ENCODE measurements around the gene NR1I2. TPM values are rescaled to one million over a fixed set of nuclear protein-coding genes. Genes with fewer than 3 reads are reported as not detected.

NR1I2 gene
- polyA plus RNA-seq, 1 donor from 2014 or later: 0.53 TPM

DNA sequence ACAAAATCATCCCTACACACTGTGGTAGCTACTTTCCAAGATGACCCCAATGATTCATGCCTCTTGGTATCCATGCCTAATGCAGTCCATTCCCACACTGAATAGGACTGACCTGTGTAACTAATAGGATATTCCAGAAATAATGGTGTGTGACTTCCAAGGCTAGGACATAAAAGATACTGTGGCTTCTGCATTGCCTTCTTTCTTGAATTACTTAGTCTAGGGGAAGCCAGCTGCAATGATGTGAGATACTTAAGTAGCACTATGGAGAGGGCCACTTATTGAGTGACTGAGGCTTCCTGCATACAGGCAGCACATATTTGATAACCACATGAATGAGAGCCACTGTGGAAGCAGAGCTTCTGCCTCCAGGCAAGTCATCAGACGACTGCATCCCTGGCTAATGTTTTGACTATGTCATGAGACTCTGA is 50.1 kb downstream of the NR1I2 start:
- Histone ChIP-seq H3K36me3 (ENCODE audit: insufficient read depth, low read length) (peaks cover 3% of the 10 kb centered on the region), H4K20me1 (ENCODE audit: insufficient read depth) (no peaks in the 10 kb centered on the region), H3K79me2 (replicated peaks; ENCODE audit: insufficient read depth, low read length) (no peaks in the 10 kb centered on the region), H3K4me2 (ENCODE audit: low read length) (no peak overlapping the region), H3K9me2 (ENCODE audit: insufficient read depth, low read length) (no peaks in the 10 kb centered on the region), H3K27ac (ENCODE audit: low read length) (no peak overlapping the region), H3K9me3 (ENCODE audit: low read length) (no peaks in the 10 kb centered on the region), H2AFZ (ENCODE audit: low read depth, low read length) (no peak overlapping the region), H3F3A (ENCODE audit: insufficient read depth, low read length, poor library complexity, severe bottlenecking) (no peaks in the 10 kb centered on the region), H3K27me3 (ENCODE audit: insufficient read depth, low read depth, low read length) (no peaks in the 10 kb centered on the region), H3K9ac (ENCODE audit: low read length) (no peak overlapping the region), H3K4me3 (ENCODE audit: low read length) (no peak overlapping the region)
- TF ChIP-seq RAD21 (conservative IDR thresholded peaks at IDR 0.05) (no peak), POLR2AphosphoS5 (IDR thresholded peaks at IDR 0.05) (no peak), TAF1 (IDR thresholded peaks at IDR 0.05; ENCODE audit: low read depth) (no peak), EP300 (conservative IDR thresholded peaks at IDR 0.05; ENCODE audit: poor library complexity, severe bottlenecking) (no peak), SMC3 (conservative IDR thresholded peaks at IDR 0.05; ENCODE audit: poor library complexity) (no peak), REST (IDR thresholded peaks at IDR 0.05; ENCODE audit: borderline replicate concordance) (no peak), MXI1 (conservative IDR thresholded peaks at IDR 0.05; ENCODE audit: poor library complexity, severe bottlenecking) (no peak), EZH2 (IDR thresholded peaks at IDR 0.05; ENCODE audit: borderline replicate concordance, insufficient read depth, low read length, poor library complexity, severe bottlenecking) (no peak)
- TF ChIP-seq, protein P1, sequence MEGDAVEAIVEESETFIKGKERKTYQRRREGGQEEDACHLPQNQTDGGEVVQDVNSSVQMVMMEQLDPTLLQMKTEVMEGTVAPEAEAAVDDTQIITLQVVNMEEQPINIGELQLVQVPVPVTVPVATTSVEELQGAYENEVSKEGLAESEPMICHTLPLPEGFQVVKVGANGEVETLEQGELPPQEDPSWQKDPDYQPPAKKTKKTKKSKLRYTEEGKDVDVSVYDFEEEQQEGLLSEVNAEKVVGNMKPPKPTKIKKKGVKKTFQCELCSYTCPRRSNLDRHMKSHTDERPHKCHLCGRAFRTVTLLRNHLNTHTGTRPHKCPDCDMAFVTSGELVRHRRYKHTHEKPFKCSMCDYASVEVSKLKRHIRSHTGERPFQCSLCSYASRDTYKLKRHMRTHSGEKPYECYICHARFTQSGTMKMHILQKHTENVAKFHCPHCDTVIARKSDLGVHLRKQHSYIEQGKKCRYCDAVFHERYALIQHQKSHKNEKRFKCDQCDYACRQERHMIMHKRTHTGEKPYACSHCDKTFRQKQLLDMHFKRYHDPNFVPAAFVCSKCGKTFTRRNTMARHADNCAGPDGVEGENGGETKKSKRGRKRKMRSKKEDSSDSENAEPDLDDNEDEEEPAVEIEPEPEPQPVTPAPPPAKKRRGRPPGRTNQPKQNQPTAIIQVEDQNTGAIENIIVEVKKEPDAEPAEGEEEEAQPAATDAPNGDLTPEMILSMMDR (IDR thresholded peaks at IDR 0.05; ENCODE audit: poor library complexity, severe bottlenecking): no peak

DNA sequence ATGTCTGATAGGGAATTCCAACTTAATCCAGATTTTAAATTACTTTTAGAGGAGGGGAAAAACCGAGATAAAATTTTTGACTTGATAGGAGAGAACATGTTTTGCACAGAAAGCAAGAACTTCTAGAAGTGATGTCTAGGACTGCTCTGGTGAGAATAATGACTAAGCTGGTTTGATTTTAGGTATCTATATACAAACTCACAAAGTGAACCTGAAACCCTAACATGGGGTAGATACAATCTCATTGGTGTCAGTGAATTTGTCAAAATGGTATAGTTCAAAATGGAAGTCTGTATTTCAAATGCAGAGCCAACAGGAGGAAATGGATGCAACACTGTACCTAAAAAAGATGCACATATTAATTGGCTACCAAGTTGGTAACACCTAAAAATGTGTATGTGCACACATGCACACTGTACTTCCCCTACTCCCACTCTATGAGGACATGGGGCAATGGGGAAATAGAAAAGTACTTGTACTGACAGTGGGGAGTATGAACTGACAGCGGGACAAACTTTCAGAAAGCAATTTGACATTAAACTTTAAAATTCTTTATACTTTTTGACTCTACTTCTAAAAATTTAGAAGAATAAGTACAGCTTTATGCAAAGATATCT is 53.0 kb downstream of the NR1I2 start:
- Histone ChIP-seq H3K27me3 (ENCODE audit: insufficient read depth, low read depth, low read length) (no peaks in the 10 kb centered on the region), H3K9ac (ENCODE audit: low read length) (no peak overlapping the region), H3F3A (ENCODE audit: insufficient read depth, low read length, poor library complexity, severe bottlenecking) (no peaks in the 10 kb centered on the region), H3K4me2 (ENCODE audit: low read length) (no peak overlapping the region), H3K9me2 (ENCODE audit: insufficient read depth, low read length) (no peaks in the 10 kb centered on the region), H3K4me3 (ENCODE audit: low read length) (no peak overlapping the region), H4K20me1 (ENCODE audit: insufficient read depth) (no peaks in the 10 kb centered on the region), H2AFZ (ENCODE audit: low read depth, low read length) (no peak overlapping the region), H3K27ac (ENCODE audit: low read length) (no peak overlapping the region), H3K9me3 (ENCODE audit: low read length) (no peaks in the 10 kb centered on the region), H3K36me3 (ENCODE audit: insufficient read depth, low read length) (peaks cover 3% of the 10 kb centered on the region), H3K79me2 (replicated peaks; ENCODE audit: insufficient read depth, low read length) (no peaks in the 10 kb centered on the region)
- TF ChIP-seq RAD21 (conservative IDR thresholded peaks at IDR 0.05) (no peak), EZH2 (IDR thresholded peaks at IDR 0.05; ENCODE audit: borderline replicate concordance, insufficient read depth, low read length, poor library complexity, severe bottlenecking) (no peak), POLR2AphosphoS5 (IDR thresholded peaks at IDR 0.05) (no peak)
- TF ChIP-seq, protein P1 (IDR thresholded peaks at IDR 0.05; ENCODE audit: poor library complexity, severe bottlenecking): no peak
